T-helper 9 cell (primary cell): ENCODE measurements around the gene SLC39A9.

Source experiments
- DNase-seq: peaks from one replicate; pipeline ENCODE4 v3.0.0-alpha.2; 2020

SLC39A9 gene

GRCh38 chr14:69505338-69506240 is 107.1 kb downstream of the SLC39A9 start:
- no peak for DNase-seq

- DNase-seq: no peak
Observed at GRCh38 chr14:69506241-69506595, 107.7 kb downstream of the SLC39A9 start.
